Measurements from ENCODE around the gene PPM1L.

PPM1L gene

GRCh38 chr3:160808838-160809237, 52.8 kb downstream of the PPM1L start:
- DNase-seq (ENCODE audit: low read depth in 3 of 3): no peak

GRCh38 chr3:160809453-160809852, 53.4 kb downstream of the PPM1L start:
- DNase-seq (ENCODE audit: low read depth in 3 of 3): no peak

DNA sequence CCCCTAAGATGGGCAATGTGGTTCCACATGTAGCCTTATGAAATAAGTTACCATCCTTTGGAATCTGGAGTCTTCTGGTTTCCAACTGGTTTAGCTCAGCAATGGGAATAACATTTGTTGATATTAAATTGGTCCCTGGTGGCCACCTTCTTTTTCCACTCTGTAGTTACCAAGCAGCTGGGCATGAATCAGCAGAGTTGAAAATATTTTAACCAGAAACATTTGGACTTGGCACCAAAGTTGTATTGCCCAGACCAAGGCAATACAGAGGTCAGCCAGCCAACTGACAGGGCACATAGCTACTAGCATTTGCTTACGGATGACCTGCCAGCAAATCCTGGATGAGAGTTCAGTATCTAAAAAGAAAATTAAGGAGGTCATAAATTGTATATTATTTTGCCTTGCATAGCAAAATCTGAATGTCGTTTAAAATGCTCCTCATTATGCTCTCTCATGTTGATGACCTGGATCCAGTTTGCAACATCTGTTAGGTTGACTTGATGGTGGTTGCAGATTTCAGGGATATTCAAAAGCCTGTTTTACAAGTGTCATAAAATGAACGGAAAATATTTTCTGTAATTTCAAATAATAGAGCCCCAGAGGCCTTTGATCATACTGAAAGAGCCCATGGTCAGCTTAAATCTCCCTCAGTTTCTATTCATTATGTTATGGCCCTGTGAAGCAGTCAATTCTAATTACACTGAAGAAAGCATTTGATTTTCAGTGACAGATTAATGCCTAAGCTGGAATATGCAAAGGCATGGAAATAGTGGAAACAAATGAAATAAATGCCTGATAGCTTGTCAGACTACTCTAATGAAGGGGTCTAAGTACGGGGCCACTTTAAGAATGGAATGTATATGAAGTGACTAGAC, 54.6 kb downstream of the PPM1L start:
- DNase-seq (ENCODE audit: low read depth in 3 of 3): no peak

GRCh38 chr3:160811237-160811548, 55.2 kb downstream of the PPM1L start:
- DNase-seq (ENCODE audit: low read depth in 3 of 3): no peak

DNA sequence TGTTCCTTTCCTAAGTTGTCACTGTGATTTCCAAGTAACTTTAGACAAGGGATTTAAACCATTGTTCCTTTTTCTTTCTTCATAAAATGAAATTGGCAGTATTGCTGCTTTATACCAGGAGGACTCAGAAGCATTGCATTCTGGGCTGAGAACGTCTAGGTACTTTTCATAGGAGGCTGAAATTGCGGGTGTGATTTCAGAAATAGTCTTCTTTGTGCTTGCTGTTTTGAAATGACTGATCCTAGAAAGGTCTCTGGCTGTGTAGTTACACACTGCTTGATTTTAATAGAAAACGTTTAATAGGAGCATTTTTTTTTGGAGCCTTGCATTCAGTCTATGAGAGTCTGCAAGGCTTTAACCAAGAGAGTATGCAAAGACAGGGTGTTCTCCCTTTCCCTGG, 56.3 kb downstream of the PPM1L start:
- DNase-seq (ENCODE audit: low read depth in 3 of 3): no peak

- no peak for DNase-seq (ENCODE audit: low read depth in 3 of 3)
Measured at GRCh38 chr3:160815280-160815679, 59.2 kb downstream of the PPM1L start.

DNA sequence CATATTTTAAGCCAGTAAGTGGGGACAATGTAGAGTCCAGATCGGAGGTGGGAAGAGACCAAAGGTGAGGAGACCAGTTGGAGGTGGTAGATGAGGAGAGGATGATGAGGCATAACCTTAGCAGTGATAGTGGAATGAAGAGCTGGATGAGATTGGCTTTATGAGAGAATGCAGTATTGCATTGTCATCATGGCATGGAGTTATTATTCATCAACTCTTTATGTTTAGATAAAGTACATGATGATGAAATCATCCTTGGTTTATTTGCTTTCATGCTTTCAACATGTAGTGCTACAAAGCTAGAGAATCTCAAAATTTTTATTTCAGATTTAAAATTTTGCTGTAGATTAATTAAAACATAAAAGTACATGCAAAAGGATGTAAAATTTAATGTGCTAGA, 64.0 kb downstream of the PPM1L start:
- no peak for DNase-seq (ENCODE audit: low read depth in 3 of 3)

- no peak for DNase-seq (ENCODE audit: low read depth in 3 of 3)
Measured at GRCh38 chr3:160820430-160820829, 64.4 kb downstream of the PPM1L start.

DNA sequence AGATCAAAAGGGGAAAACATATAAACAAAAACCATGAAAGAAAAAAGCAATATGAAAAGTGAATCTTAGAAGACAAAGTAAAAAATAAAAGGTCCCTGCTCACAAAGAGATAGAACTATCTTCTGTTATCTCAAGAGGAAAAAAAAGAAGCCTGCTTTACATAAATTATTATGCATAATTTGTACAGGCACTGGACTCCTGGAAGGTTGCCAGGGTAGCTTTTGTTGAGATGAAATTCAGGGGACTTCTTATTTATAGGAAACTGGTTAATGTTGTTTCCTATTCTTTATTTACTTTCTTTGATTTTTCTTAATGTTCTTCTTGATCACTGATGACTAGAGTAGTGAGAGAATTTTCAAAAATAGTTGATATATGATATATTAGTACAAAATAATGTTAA, 66.9 kb downstream of the PPM1L start:
- no peak for DNase-seq (ENCODE audit: low read depth in 3 of 3)

DNA sequence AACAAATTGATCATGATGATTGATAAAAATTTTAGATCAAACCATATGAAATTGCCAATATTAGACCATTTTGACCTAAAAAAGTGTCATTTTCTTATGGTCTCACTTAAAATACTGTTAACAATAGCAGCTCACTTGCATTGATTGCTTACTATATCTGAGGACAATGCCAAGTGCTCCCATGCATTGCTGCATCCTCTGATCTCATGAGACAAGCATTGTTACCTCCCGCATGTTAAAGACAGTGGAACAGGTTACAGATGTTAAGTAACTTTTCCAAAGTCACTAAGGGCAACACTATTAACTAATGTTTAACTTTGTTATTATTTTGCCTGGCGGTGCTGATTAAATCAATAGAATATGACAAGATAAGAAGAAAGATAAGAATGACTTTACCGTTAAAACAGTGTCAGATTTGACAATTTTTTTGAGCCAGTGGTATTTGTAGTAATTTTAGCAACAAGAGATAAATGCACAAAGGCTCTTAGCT, 69.3 kb downstream of the PPM1L start:
- DNase-seq (ENCODE audit: low read depth in 3 of 3): no peak

DNA sequence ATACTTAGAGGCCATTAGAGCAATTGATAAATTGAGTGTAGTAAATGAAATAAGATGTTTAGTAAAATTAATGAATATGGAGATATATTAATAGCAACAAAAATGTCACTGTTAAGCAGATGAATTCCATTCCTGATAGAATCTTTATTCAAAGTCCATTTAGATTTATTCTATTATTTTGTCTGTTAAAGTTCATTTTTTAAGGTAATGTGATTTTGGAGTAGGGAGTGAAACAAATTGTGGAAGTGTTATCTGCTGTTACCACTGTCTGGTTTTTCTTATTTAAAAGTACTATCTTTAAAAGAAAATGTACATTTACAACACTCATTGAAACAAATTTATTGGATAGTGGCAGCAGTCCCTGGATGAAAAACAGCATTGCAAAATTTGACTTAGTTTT, 70.4 kb downstream of the PPM1L start:
- DNase-seq (ENCODE audit: low read depth in 3 of 3): no peak

DNA sequence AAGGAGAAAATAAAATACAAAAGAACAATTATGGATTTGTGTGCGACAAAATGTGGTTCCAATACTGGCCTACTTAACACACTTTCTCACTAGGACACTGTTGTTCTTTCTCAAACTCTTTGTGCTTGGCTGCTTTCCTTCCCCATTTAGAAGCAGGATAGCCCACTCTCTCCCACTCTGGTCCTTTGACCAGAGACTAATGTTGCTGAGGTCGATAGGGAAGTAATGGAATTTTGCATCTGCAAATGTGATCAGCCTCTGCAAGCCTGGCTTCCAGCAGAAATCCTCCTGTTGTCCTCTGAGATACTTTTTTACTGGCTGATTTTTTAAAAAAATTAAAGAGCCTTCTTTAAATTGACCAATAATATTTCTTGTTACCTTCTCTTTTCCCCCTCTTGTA, 71.0 kb downstream of the PPM1L start:
- DNase-seq (ENCODE audit: low read depth in 3 of 3): no peak

- DNase-seq (ENCODE audit: low read depth in 3 of 3): no peak
Measured at GRCh38 chr3:160827516-160827915, 71.5 kb downstream of the PPM1L start.

- no peak for DNase-seq (ENCODE audit: low read depth in 3 of 3)
Measured at GRCh38 chr3:160828880-160829279, 72.8 kb downstream of the PPM1L start.

DNA sequence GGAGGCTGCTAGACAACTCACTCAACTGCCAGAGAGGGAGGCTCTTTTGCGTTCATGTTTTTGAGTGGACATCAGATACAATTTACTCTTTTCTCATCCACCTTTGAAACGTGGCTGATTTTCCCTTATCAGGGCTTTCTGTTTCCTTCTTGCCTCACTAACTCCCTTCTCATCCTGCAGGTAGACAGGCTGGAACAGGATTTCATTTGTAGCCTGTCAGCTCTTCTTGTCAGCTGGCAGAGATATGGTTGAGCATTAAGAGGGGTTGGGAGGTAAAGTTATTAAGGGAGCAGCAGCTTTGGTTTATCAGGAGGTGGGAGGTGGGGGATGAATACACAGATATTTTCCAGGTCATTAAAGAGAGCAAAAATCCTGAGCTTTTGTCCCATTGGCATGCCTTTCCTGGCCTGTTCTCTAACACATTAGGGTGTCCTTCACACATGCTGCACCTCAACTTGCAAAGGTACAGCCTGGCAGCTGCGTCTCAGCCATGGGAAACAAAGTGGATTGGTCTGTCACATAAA, 73.5 kb downstream of the PPM1L start:
- no peak for DNase-seq (ENCODE audit: low read depth in 3 of 3)

DNA sequence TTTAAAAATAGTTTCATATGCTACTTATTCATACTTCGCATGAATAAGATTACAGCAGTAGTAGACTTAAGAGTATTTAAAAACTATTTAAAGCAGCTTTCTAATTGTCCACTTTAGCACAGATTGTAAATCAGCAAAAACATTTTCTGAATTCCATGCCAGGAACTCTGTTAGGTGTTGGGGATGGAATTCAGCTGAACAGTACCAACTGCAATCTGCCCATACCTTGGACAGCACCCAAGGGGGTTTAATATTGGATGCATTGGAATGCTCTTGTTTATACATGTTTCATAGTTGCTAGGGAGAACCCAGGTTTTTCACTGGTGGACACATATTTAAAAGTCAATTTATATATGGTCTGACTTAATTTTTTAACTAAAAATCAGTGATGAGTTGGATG, 74.8 kb downstream of the PPM1L start:
- DNase-seq (ENCODE audit: low read depth in 3 of 3): no peak

- DNase-seq (ENCODE audit: low read depth in 3 of 3): no peak
Measured at GRCh38 chr3:160831401-160831800, 75.4 kb downstream of the PPM1L start.

GRCh38 chr3:160837394-160837980, 81.5 kb downstream of the PPM1L start:
- no peak for DNase-seq (ENCODE audit: low read depth in 3 of 3)

- no peak for DNase-seq (ENCODE audit: low read depth in 3 of 3)
Measured at GRCh38 chr3:160840590-160840989, 84.6 kb downstream of the PPM1L start.

- no peak for DNase-seq (ENCODE audit: low read depth in 3 of 3)
Measured at GRCh38 chr3:160841455-160841854, 85.4 kb downstream of the PPM1L start.

DNA sequence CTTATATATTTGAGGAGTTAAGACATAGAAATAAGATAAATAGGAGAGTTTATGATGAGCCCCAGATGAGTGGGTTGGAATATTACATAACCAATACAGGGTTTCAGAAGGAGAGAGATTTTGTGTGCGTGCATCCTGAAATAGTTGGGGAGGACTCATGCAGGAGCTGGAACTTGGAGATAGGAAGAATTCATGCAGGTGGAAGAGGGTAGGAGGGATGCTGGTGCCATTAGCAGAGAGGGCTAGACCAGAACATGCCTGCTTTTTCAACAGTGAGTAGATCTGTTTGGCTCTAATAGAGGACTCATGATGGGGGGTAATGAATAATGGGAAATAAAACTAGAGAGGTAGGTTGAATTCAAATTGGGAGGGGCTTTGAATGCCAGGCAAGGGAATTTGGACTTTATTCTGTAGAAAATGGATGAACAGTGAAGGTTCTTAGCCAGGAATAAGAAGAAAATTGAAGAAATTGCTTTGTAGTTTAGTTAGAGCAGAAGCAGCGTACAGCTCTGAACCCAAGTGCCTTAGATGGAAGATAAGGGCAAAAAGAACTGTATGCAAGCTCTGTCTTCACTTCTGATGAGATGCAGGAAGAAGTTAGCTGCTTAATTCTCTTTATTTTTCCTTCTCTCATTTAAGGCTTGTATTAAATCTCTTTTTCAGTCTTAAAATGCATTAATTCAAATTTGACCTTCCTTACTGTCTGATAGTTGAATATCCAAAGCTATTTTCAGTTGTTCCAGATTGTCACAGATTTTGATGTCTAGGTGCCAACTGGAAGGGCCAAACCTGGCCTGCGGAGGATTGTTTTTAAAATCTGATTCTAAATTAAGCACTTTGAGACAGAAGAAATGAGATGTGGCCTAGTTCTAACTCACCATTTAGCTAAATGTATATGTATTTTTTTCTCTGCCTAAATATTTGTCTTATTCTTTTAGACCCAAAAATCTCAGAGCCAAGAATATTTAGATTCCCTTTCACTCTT, 86.3 kb downstream of the PPM1L start:
- no peak for DNase-seq (ENCODE audit: low read depth in 3 of 3)

- DNase-seq (ENCODE audit: low read depth in 3 of 3): no peak
Measured at GRCh38 chr3:160851629-160852210, 95.7 kb downstream of the PPM1L start.
